ENCODE data around the gene LEO1. TPM values are rescaled to one million over a fixed set of nuclear protein-coding genes. Genes with fewer than 3 reads are reported as not detected.

The LEO1 gene
- total RNA-seq, 1 donor from 2014 or later, result 38.2 TPM

GRCh38 chr15:51904931-51905330 is 66.6 kb downstream of the LEO1 start:
- Mint-ChIP-seq H3K27me3 (ENCODE audit: low read depth) (no peaks in the 10 kb centered on the region), H3K36me3 (ENCODE audit: low read depth) (peaks cover 62% of the 10 kb centered on the region), H3K27ac (no peak overlapping the region), H3K4me3 (ENCODE audit: low read depth) (no peak overlapping the region), H3K4me1 (ENCODE audit: low read depth) (peaks cover 5% of the 10 kb centered on the region), H3K9me3 (no peaks in the 10 kb centered on the region)
- intact Hi-C loops (cut with micrococcal nuclease), result no loop called here
- DNase-seq (ENCODE audit: low spot score), result no peak

- Mint-ChIP-seq H3K36me3 (ENCODE audit: low read depth) (peaks cover 63% of the 10 kb centered on the region), H3K4me1 (ENCODE audit: low read depth) (peaks cover 5% of the 10 kb centered on the region), H3K9me3 (no peaks in the 10 kb centered on the region), H3K27me3 (ENCODE audit: low read depth) (no peaks in the 10 kb centered on the region), H3K27ac (no peak overlapping the region), H3K4me3 (ENCODE audit: low read depth) (no peak overlapping the region)
- no peak for DNase-seq (ENCODE audit: low spot score)
- intact Hi-C loops (cut with micrococcal nuclease), result no loop called here
Measured at GRCh38 chr15:51904421-51904820, 67.2 kb downstream of the LEO1 start.

- H3K9me3 Mint-ChIP-seq, result no peaks in the 10 kb centered on the region
- H3K27ac Mint-ChIP-seq, result no peak overlapping the region
- H3K36me3 Mint-ChIP-seq (ENCODE audit: low read depth), result peaks cover 51% of the 10 kb centered on the region
- no peaks in the 10 kb centered on the region for H3K27me3 Mint-ChIP-seq (ENCODE audit: low read depth)
- intact Hi-C loops (cut with micrococcal nuclease), result no loop called here
- no peak for DNase-seq (ENCODE audit: low spot score)
- peaks cover 4% of the 10 kb centered on the region for H3K4me1 Mint-ChIP-seq (ENCODE audit: low read depth)
- H3K4me3 Mint-ChIP-seq (ENCODE audit: low read depth), result no peak overlapping the region
Measured at GRCh38 chr15:51889486-51889885, 82.1 kb downstream of the LEO1 start.

GRCh38 chr15:51888593-51889195 is 82.9 kb downstream of the LEO1 start:
- no peak overlapping the region for H3K27ac Mint-ChIP-seq
- intact Hi-C loops (cut with micrococcal nuclease), result loop anchor here (1.0 kb wide), 1 partner anchor 339 kb away; no protein-coding TSS in a partner anchor

More at GRCh38 chr15:51888593-51889195, 82.9 kb downstream of the LEO1 start:
- no peaks in the 10 kb centered on the region for H3K9me3 Mint-ChIP-seq
- no peak for DNase-seq (ENCODE audit: low spot score)
- peaks cover 53% of the 10 kb centered on the region for H3K36me3 Mint-ChIP-seq (ENCODE audit: low read depth)
- peaks cover 6% of the 10 kb centered on the region for H3K4me1 Mint-ChIP-seq (ENCODE audit: low read depth)
- H3K27me3 Mint-ChIP-seq (ENCODE audit: low read depth), result no peaks in the 10 kb centered on the region
- no peak overlapping the region for H3K4me3 Mint-ChIP-seq (ENCODE audit: low read depth)

Other genes with a start within 250 kb of the LEO1 start
- 4.0 and 5.8 TPM in 2 replicates for gene LYSMD2, start 234.1 kb downstream of the LEO1 start, total RNA-seq
- 1.2 and 1.7 TPM in 2 replicates for gene TMOD2, start 220.2 kb downstream of the LEO1 start, total RNA-seq
- 64.3 and 66.0 TPM in 2 replicates for gene TMOD3, start 142.1 kb downstream of the LEO1 start, total RNA-seq
- 55.8 and 58.7 TPM in 2 replicates for gene MAPK6, start 47.4 kb upstream of the LEO1 start, total RNA-seq
- gene BCL2L10, start 141.0 kb upstream of the LEO1 start, total RNA-seq, result 0.41 TPM in 1 of 2 replicates, not detected in the other
- gene GNB5, start 219.6 kb upstream of the LEO1 start, total RNA-seq, result 25.8 and 27.4 TPM in 2 replicates